ENCODE results near the gene ATG3.
"Not testable (repeated sequence)": the region's sequence is repeated elsewhere in the genome, so short reads cannot be mapped to it uniquely, and the experiment has no call there.

The ATG3 gene

GRCh38 chr3:112497897-112498548, 63.7 kb downstream of the ATG3 start:
- no peak for DNase-seq

DNA sequence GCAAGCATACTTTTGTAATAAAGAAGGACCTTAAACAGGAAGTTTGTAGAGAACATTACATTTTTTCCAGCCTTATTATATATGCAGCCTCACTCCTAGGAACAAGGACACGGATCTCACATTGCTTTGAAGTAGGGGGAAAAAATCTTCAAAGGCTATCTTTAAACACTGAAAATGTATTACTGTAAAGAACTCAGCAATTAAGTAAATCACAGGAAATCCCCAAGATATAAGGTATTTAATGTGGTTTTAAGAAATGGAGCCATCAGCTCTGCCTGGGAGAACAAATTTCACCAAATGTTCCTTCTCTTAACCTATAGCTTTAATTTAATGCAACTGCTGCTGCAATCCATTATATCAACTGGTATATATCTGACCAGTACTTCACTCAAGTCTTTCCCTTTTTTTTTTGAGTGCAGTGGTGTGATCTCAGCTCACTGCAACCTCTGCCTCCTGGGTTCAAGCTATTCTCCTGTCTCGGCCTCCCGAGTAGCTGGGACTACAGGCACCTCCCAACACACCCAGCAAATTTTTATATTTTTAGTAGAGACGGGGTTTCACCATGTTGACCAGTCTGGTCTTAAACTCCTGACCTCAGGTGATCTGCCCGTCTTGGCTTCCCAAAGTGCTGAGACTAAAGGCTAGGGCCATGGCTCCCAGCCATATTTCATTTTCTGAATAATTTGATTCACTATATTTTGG, 65.2 kb downstream of the ATG3 start:
- no peak for DNase-seq

- not testable (repeated sequence) for DNase-seq
These were observed 67.4 kb downstream of the ATG3 start for GRCh38 chr3:112494448-112494767.

DNA sequence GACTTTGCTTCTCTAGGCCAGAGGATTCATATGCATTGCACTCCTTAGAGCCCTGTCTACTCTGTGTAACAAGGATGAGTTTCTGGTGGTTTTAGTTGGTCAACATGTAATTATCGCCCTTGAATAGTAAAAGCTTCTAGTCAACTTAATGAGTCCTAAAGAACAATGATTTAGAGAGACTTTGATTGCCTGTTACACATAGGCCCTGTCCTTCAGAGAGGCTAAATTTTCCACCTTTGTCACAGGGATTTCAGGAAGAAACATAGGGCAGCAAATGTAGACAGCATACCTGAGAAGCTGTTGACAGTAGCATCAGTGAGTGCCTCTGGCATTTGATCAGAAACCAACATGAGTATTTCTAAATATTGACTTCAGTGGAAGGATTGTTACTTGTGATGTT, 69.6 kb downstream of the ATG3 start:
- DNase-seq = no peak

GRCh38 chr3:112491373-112491772, 70.4 kb downstream of the ATG3 start:
- no peak for DNase-seq

GRCh38 chr3:112489674-112490479, 71.9 kb downstream of the ATG3 start:
- no peak for DNase-seq

- no peak for DNase-seq
These were observed 74.8 kb downstream of the ATG3 start for GRCh38 chr3:112486811-112487505.

GRCh38 chr3:112484352-112484751, 77.4 kb downstream of the ATG3 start:
- no peak for DNase-seq

DNA sequence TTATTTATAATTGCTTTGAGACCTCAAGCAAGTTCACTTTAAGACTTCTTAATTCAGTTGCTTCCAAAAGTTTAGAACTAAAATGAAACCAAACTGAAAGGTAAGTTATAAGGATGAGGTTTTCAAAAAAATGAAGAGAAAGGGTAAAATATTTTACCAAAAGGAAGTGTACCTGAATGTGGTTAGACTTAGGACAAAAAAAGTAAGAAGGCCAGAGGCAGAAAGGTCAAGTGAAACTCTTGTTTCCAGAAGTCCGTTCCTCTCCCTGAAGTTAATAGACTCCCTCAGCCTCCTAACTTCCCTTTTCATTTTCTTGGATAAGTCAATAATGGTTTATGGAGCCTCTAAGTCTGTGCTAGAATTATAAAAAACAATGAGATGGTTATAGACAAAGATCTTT, 79.1 kb downstream of the ATG3 start:
- DNase-seq = no peak

Data from DMS79 treated with DMSO at 0.1 percent for 48 hours (cell line).